ENCODE data around the gene CLIC3.

Gene CLIC3

GRCh38 chr9:137023583-137023991 lies 27.2 kb upstream of the CLIC3 start:
- TF ChIP-seq CTCF (conservative IDR thresholded peaks at IDR 0.05): no peak
- H3K27ac ChIP-seq: no peak overlapping the region

GRCh38 chr9:137023157-137023556 lies 26.8 kb upstream of the CLIC3 start:
- no peak for TF ChIP-seq CTCF (conservative IDR thresholded peaks at IDR 0.05)
- no peak overlapping the region for H3K27ac ChIP-seq

GRCh38 chr9:137022662-137023008 lies 26.3 kb upstream of the CLIC3 start:
- no peak overlapping the region for H3K27ac ChIP-seq
- no peak for TF ChIP-seq CTCF (conservative IDR thresholded peaks at IDR 0.05)

- H3K27ac ChIP-seq: no peak overlapping the region
- no peak for TF ChIP-seq CTCF (conservative IDR thresholded peaks at IDR 0.05)
These were observed 25.8 kb upstream of the CLIC3 start for GRCh38 chr9:137021979-137022661.

- TF ChIP-seq CTCF (conservative IDR thresholded peaks at IDR 0.05): no peak
- H3K27ac ChIP-seq: no peak overlapping the region
These were observed 25.2 kb upstream of the CLIC3 start for GRCh38 chr9:137021568-137021978.

GRCh38 chr9:137020771-137021567 lies 24.6 kb upstream of the CLIC3 start:
- no peak for TF ChIP-seq CTCF (conservative IDR thresholded peaks at IDR 0.05)
- H3K27ac ChIP-seq: no peak overlapping the region

GRCh38 chr9:137019891-137020683 lies 23.7 kb upstream of the CLIC3 start:
- no peak for TF ChIP-seq CTCF (conservative IDR thresholded peaks at IDR 0.05)

More at GRCh38 chr9:137019891-137020683, 23.7 kb upstream of the CLIC3 start:
- H3K27ac ChIP-seq: no peak overlapping the region

Measured in VCaP (cell line).